MM.1S (cell line): ENCODE data around the gene NEURL3.

Experiments used
- CTCF ChIP-seq: fragments of 300-600 bp; sonication (generic); IDR thresholded peaks from 2 replicates; pipeline ENCODE4 v1.5.1; 2016; ENCODE audit warnings: antibody characterized with exemption, low read length, mixed read lengths
- EZH2 ChIP-seq: fragments of 300-600 bp; sonication (generic); optimal IDR thresholded peaks from 2 replicates; pipeline ENCODE3; 2017; ENCODE audit warnings: low read depth, mild to moderate bottlenecking, antibody characterized with exemption, low read length, mixed read lengths
- EZH2phosphoT487 ChIP-seq: fragments of 300-600 bp; sonication (generic); IDR thresholded peaks from 2 replicates; pipeline ENCODE4 v1.6.1; 2018; ENCODE audit warnings: antibody characterized with exemption, low read length

- no peak for TF ChIP-seq CTCF
- TF ChIP-seq EZH2 = no peak
- no peak for TF ChIP-seq EZH2phosphoT487
These were observed 24.9 kb upstream of the NEURL3 start for GRCh38 chr2:96530144-96530430.
